Adrenal gland (tissue), 5 donors: ENCODE measurements around the gene ALG5.

Experiments
- POLR2A ChIP-seq, 2 donors: fragments of 450-650 bp; IDR thresholded peaks; one replicate each; pipeline ENCODE4 v1.6.1; 2017; ENCODE audit warnings: antibody characterized with exemption in 2 of 2, mild to moderate bottlenecking in 2 of 2, moderate library complexity in 1 of 2
- TF ChIP-seq, protein P1 (sequence below), 6 experiments: fragments of 450-650 bp in 4 of 6; fragments of 200-600 bp in 2 of 6; sonication (generic) in 1 of 6; IDR thresholded peaks; 1 replicate in 5 of 6; 2 replicates in 1 of 6; pipeline versions ENCODE4 v1.5.1 to v1.8.0; 2016 to 2021; ENCODE audit warnings: antibody characterized with exemption in 6 of 6, mild to moderate bottlenecking in 2 of 6, moderate library complexity in 1 of 6
- donor health status: DM: no; HTN: no; CAD: no.

DNA sequence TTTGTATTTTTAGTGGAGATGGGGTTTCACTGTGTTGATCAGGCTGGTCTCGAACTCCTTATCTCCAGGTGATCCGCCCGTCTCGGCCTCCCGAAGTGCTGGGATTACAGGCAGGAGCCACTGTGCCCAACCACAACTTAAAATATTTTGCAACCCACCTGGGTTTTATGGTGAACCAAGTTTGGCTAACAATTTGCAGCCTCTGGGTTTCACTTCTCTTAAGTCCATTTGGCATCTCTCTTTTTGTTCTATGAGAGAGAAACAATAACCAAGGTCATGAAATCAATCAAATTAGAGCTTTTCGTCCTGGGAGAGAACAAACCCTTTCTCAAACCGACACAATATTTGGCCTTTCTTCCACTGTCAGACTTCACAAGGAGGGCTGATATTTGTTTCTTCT, 73.5 kb downstream of the ALG5 start:
- TF ChIP-seq, protein P1, sequence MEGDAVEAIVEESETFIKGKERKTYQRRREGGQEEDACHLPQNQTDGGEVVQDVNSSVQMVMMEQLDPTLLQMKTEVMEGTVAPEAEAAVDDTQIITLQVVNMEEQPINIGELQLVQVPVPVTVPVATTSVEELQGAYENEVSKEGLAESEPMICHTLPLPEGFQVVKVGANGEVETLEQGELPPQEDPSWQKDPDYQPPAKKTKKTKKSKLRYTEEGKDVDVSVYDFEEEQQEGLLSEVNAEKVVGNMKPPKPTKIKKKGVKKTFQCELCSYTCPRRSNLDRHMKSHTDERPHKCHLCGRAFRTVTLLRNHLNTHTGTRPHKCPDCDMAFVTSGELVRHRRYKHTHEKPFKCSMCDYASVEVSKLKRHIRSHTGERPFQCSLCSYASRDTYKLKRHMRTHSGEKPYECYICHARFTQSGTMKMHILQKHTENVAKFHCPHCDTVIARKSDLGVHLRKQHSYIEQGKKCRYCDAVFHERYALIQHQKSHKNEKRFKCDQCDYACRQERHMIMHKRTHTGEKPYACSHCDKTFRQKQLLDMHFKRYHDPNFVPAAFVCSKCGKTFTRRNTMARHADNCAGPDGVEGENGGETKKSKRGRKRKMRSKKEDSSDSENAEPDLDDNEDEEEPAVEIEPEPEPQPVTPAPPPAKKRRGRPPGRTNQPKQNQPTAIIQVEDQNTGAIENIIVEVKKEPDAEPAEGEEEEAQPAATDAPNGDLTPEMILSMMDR (IDR thresholded peaks at IDR 0.05), result no peak
- no peak for TF ChIP-seq POLR2A (IDR thresholded peaks at IDR 0.05)
